Mononuclear cell (primary cell): ENCODE results near the gene B3GAT1. TPM values are rescaled to one million over a fixed set of nuclear protein-coding genes. Genes with fewer than 3 reads are reported as not detected.
"Not testable (repeated sequence)": the region's sequence is repeated elsewhere in the genome, so short reads cannot be mapped to it uniquely, and the experiment has no call there.

ENCODE experiments used
- H3K27me3 ChIP-seq: 2 replicates; pipeline ENCODE4 v1.6.0; 2011; ENCODE audit warnings: low read length, control low read depth; ENCODE audit not compliant: insufficient read depth
- H3K4me1 ChIP-seq: 2 replicates; pipeline ENCODE4 v1.5.1; 2011; ENCODE audit warnings: mild to moderate bottlenecking, low read length, control low read depth; ENCODE audit not compliant: insufficient read depth
- H3K4me3 ChIP-seq: 2 replicates; pipeline ENCODE4 v1.5.1; 2011; ENCODE audit warnings: mild to moderate bottlenecking, low read length, moderate library complexity
- H3K9me3 ChIP-seq: 2 replicates; pipeline ENCODE4 v1.5.1; 2011; ENCODE audit warnings: low read depth, mild to moderate bottlenecking, control low read depth, low read length
- total RNA-seq: library from RNA; depleted of rRNA; stranded (reverse); fragments of >200 nt; gene quantifications from one replicate; pipeline ENCODE4 v1.2.3, GENCODE V29; 2012

Gene B3GAT1
- total RNA-seq, 1 donor = 0.73 TPM

DNA sequence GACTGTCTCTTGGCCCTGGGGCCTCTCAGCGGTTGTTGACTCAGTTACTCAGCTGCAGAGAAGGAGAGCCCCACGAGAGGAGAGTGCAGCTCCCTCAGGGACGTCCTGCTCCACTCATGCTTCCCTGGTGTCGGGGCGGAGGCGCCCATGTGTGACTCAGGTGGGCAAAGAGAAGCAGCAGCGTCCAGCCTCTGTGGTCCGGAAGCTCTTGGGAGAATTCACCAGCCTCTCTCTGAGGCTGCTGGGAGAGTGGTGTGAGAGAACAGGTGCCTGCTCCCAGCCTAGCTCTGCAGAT, 54.5 kb downstream of the B3GAT1 start:
- no peaks in the 10 kb centered on the region for H3K9me3 ChIP-seq
- H3K27me3 ChIP-seq = no peaks in the 10 kb centered on the region
- H3K4me3 ChIP-seq = no peak overlapping the region
- peaks cover 8% of the 10 kb centered on the region for H3K4me1 ChIP-seq

DNA sequence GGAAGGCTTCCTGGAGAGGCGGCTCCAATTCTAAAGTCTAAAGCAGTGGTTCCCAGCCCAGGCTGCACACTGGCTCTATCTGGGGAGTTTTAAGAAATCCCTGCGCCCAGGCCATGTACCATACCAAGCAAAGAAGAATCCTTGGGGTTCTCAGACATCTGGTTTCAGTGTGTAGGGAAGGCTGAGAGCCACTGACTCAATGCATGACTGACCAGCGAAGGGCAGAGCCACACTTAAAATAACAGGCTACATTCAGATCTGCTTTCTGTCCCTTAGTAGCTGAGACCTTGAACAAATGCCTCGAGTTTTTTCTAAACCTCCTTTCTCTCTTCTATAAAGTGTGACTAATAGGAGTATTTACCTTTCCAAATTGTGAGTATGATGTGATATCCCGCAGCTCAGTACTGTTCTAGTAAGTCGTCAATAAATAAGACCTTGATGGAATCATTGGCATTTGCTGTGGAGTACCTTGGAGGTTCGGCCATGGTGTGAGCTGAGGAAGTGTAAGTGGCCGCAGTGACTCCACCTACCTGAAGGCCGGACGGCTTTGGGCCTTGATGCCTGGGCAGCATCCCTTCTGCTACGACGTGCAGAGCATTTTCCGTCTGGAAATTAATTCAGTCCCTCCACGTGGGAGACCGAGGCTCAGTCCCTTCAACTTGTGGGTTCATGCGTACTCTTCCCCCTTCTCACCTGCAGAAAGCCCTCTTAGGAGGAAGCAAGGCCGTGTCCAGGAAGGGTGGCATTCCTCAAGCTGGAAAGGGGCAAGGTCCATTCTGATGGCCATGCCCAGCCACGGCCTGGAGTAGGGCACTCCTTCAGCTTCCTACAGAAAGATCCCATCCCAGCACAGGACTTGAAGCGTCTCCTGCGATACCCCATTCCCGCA, 55.1 kb downstream of the B3GAT1 start:
- peaks cover 8% of the 10 kb centered on the region for H3K4me1 ChIP-seq
- no peaks in the 10 kb centered on the region for H3K9me3 ChIP-seq
- no peak overlapping the region for H3K4me3 ChIP-seq
- H3K27me3 ChIP-seq = no peaks in the 10 kb centered on the region

GRCh38 chr11:134355656-134356055, 56.4 kb downstream of the B3GAT1 start:
- Histone ChIP-seq H3K27me3 (no peaks in the 10 kb centered on the region), H3K9me3 (no peaks in the 10 kb centered on the region), H3K4me1 (peaks cover 8% of the 10 kb centered on the region), H3K4me3 (no peak overlapping the region)

DNA sequence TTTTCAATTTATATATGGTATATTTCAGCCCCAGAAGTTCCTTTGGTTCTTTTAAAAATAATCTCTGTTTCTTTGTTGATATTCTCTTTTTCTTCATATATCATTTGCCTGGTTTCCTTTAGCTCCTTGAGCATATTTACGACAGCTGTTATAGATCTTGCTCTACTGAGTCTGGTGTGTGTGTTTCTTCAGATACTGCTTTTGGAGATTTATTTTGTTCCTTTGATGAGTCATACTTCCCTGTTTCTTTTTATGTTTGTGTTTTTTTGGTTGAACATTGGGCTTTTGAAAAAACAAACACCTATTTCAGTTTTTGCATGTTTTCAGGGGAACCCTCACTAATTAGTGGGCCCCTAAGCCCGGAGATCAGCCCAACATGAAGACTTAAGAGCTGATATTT, 56.9 kb downstream of the B3GAT1 start:
- Histone ChIP-seq H3K27me3 (no peaks in the 10 kb centered on the region), H3K4me1 (peaks cover 5% of the 10 kb centered on the region), H3K4me3 (no peak overlapping the region), H3K9me3 (no peaks in the 10 kb centered on the region)

DNA sequence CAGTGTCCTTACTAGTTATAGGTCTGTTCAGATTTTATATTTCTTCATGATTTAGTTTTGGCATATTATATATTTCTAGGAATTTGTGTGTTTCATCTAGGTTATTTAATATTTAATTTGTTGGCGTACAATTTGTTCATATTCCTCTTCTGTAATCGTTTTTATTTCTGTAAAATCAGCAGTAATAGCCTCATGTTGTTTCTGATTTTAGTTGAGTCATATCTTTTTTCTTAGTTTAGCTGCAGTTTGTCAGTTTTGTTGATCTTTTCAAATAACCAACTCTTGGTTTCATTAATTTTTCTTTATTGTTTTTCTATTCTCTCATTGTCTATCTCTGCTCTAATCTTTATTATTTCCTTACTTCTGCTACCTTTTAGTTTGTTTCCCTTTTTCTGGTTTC, 59.9 kb downstream of the B3GAT1 start:
- H3K4me3 ChIP-seq = no peak overlapping the region
- H3K9me3 ChIP-seq = no peaks in the 10 kb centered on the region
- no peaks in the 10 kb centered on the region for H3K27me3 ChIP-seq
- H3K4me1 ChIP-seq = peaks cover 6% of the 10 kb centered on the region

- Histone ChIP-seq H3K4me1 (peaks cover 6% of the 10 kb centered on the region), H3K9me3 (no peaks in the 10 kb centered on the region), H3K4me3 (no peak overlapping the region), H3K27me3 (no peaks in the 10 kb centered on the region)
Observed at GRCh38 chr11:134350381-134350780, 61.7 kb downstream of the B3GAT1 start.

DNA sequence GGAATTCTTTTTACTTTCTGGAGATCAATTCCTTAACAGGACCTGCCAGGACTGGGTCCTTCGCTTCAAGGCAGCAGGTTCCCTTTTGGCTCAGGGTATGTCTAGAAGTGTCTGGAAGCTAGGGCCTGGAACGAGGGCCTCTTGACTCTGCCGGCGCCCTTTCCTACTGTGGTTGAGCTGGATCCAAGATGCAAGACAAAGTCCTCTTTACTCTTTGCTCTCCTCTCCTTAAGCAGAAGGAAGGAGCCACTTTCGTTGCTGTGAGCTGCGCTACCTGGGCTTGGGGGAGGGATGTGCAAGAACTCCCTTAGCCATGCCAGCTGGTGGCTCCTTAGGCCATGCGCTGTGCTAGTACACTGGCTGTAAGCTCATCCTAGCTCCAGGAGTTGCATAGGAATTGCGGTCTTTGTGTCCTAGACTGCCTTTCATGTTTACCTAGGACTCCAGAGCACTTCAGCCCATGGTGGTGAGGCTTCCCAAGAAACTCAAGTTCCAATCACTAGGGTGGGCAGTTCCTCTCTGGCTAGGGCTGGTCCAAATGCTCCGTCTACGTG, 62.2 kb downstream of the B3GAT1 start:
- Histone ChIP-seq H3K4me3 (no peak overlapping the region), H3K27me3 (no peaks in the 10 kb centered on the region), H3K9me3 (no peaks in the 10 kb centered on the region), H3K4me1 (peaks cover 6% of the 10 kb centered on the region)

DNA sequence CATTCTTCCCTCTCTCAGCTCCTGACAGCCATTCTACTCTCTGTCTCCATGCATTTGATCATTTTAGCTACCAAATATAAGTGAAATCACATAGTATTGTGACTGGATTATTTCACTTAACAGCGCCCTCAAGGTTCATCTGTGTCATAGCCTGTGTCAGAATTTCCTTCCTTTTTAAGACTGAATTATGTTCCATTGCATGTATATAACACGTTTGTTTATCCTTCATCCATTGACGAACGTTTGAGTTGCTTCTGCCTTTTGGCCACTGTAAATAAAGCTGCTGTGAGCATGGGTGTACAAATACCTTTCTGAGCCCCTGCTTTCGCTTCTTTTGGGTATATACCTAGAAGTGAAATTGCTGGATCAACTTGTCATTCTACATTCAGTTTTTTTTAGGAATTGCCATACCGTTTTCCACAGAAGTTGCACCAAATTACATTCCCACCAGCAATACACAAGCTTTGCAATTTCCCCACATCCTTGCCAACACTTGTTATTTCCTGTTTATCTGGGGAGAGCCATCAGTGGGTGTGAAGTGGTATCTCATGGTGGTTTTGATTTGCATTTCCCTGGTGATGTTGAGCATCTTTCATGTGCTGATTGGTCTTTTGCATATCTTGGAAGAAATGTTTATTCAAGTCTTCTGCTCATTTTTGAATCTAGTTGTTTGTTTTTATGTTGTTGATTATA, 62.8 kb downstream of the B3GAT1 start:
- no peak overlapping the region for H3K4me3 ChIP-seq
- no peaks in the 10 kb centered on the region for H3K9me3 ChIP-seq
- H3K4me1 ChIP-seq = peaks cover 6% of the 10 kb centered on the region
- no peaks in the 10 kb centered on the region for H3K27me3 ChIP-seq

DNA sequence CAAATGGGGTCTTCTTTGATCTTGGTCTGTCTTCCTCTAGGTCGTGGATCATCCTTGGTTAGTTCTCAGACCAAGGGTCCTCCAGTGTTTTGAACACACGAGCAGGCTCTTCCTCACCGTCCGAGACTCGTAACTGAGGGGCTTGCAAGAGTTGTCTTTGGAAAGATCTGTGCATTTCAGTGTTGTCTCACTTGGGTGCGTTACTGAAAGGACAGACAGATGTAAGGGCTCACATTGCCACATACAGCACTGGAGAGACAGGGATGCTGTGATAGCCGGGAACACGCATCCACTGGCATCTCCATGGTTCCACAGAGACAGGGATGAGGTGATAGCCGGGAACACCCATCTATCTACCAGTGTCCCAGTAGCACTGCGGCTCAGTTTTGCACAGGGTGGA, 64.6 kb downstream of the B3GAT1 start:
- H3K4me1 ChIP-seq = peaks cover 6% of the 10 kb centered on the region
- no peak overlapping the region for H3K4me3 ChIP-seq
- H3K27me3 ChIP-seq = no peaks in the 10 kb centered on the region
- H3K9me3 ChIP-seq = no peaks in the 10 kb centered on the region

DNA sequence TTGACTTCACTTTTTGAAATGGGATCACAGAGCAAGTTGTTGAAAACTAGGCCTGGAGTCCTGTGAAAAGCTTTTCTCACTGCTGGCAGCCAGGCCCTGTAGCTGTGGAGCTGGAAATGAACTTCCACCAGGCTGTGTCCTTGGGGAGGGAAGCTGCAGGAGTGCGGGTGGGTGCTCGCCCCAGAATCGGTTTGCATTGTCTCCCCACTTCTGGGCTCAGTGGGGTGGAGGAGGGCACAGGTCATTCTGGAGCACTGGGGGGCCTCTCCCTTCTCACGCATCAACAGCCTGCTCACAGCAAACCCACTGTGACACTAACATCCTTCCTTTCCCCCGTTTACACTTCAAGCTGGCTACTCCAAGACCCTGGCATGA, 65.1 kb downstream of the B3GAT1 start:
- no peaks in the 10 kb centered on the region for H3K9me3 ChIP-seq
- H3K4me3 ChIP-seq = no peak overlapping the region
- no peaks in the 10 kb centered on the region for H3K27me3 ChIP-seq
- H3K4me1 ChIP-seq = peaks cover 6% of the 10 kb centered on the region

DNA sequence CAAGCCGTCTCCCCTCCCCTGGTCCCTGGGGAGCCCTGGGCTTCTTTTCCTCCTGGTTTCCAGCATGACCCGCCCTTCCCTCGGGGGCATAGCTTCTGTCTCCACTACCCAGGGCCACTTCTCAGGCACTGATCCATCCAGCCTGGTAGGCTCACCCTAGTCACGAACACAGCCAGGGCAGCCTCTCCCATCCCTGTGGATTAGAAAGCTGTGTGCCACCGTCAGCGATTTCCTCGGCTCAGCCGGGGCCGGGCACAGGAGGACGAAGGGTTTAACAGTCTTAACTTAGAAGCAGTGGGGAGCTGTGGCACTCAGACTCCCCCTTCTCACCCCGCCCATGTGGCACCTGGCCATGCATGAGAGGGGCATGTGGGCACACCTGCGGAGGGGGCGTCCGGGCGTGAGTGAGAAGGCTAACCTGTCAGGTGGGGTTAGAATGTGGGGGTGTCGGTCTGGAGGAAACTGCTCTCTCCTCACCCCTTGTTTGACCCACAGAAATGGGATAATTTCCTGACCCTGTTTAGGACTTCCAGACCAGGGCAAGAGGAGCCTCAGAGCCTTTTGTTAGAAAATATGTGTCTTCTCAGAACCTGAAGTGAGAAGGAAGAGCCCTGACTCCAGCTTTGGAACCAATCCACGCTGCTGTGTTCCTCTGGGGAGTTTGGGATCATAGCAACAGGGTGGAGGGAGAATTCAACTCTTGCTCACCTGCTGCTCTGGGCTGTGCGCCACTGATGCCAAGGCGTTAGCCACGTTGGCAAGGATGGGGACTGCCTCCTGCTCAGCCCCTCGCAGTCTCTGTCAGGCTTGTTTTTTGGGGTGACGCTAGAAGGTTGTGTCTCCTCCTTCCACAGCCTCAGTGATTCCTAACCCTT, 65.7 kb downstream of the B3GAT1 start:
- no peak overlapping the region for H3K4me3 ChIP-seq
- H3K27me3 ChIP-seq = no peaks in the 10 kb centered on the region
- H3K9me3 ChIP-seq = no peaks in the 10 kb centered on the region
- H3K4me1 ChIP-seq = peaks cover 6% of the 10 kb centered on the region

GRCh38 chr11:134345237-134345550, 66.8 kb downstream of the B3GAT1 start:
- Histone ChIP-seq H3K4me3 (no peak overlapping the region), H3K4me1 (peaks cover 6% of the 10 kb centered on the region), H3K27me3 (no peaks in the 10 kb centered on the region), H3K9me3 (no peaks in the 10 kb centered on the region)

GRCh38 chr11:134344497-134345236, 67.4 kb downstream of the B3GAT1 start:
- H3K9me3 ChIP-seq, H3K27me3 ChIP-seq, H3K4me1 ChIP-seq, H3K4me3 ChIP-seq: not testable (repeated sequence)

DNA sequence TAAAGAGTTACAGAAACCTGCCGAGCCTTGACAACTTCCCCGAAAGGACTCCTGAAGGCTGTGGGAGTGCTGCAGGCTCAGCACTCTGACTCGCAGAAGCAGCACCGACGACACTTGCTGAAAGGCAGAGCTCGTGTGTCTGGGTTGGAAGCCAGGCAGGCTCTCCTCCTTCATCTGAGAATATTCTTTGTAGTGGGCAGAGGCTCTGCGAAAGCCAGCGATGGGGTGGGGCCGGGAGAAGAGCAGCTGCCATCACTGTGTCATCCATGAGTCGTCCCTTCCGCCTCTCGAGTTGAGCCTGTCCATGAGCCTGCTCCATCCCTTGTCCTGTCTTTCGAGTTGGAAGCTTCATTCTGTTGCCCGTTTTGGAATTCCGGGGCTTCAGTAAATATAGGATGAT, 68.4 kb downstream of the B3GAT1 start:
- no peak overlapping the region for H3K4me3 ChIP-seq
- H3K4me1 ChIP-seq = no peaks in the 10 kb centered on the region
- H3K9me3 ChIP-seq = no peaks in the 10 kb centered on the region
- no peaks in the 10 kb centered on the region for H3K27me3 ChIP-seq
